Measurements from ENCODE around the gene DYRK2.

DNA sequence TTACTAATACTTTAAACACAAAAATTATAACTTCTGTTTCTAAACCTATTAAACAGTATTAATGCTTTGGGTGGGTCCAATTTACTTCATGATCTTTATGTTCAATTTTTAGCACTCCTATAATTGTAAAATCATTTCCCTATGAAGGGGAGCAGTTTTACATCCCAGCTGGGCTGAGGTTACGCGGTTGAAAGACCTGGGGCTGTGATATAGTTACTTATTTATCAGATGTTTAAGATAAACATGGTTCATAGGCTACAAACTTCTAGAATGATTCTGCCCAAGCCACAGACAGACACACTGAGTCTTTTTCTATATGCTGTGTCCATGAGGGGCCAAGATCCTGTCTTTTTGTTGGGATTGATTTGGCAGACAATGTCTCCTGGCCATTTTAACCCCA is 44.4 kb downstream of the DYRK2 start:
- TF ChIP-seq POLR2AphosphoS5 (IDR thresholded peaks at IDR 0.05) (no peak), POLR2A (IDR thresholded peaks at IDR 0.05) (no peak)
- TF ChIP-seq, protein P1, sequence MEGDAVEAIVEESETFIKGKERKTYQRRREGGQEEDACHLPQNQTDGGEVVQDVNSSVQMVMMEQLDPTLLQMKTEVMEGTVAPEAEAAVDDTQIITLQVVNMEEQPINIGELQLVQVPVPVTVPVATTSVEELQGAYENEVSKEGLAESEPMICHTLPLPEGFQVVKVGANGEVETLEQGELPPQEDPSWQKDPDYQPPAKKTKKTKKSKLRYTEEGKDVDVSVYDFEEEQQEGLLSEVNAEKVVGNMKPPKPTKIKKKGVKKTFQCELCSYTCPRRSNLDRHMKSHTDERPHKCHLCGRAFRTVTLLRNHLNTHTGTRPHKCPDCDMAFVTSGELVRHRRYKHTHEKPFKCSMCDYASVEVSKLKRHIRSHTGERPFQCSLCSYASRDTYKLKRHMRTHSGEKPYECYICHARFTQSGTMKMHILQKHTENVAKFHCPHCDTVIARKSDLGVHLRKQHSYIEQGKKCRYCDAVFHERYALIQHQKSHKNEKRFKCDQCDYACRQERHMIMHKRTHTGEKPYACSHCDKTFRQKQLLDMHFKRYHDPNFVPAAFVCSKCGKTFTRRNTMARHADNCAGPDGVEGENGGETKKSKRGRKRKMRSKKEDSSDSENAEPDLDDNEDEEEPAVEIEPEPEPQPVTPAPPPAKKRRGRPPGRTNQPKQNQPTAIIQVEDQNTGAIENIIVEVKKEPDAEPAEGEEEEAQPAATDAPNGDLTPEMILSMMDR (IDR thresholded peaks at IDR 0.05), result no peak
